ENCODE measurements around the gene PWWP2B.

PWWP2B gene

GRCh38 chr10:132439025-132439388 lies 42.0 kb downstream of the PWWP2B start:
- no peaks in the 10 kb centered on the region for H3K9me3 Mint-ChIP-seq
- no peak overlapping the region for H3K27ac Mint-ChIP-seq
- H3K4me1 Mint-ChIP-seq: peaks cover 7% of the 10 kb centered on the region
- H3K36me3 Mint-ChIP-seq (ENCODE audit: low read depth): no peaks in the 10 kb centered on the region
- no peak overlapping the region for H3K4me3 Mint-ChIP-seq
- no peak for DNase-seq
- no peaks in the 10 kb centered on the region for H3K27me3 Mint-ChIP-seq
- no peak for ATAC-seq

- no peak overlapping the region for H3K4me3 Mint-ChIP-seq
- no peak overlapping the region for H3K27ac Mint-ChIP-seq
- H3K9me3 Mint-ChIP-seq: no peaks in the 10 kb centered on the region
- ATAC-seq (no peak), DNase-seq (no peak)
- H3K36me3 Mint-ChIP-seq (ENCODE audit: low read depth): no peaks in the 10 kb centered on the region
- peaks cover 6% of the 10 kb centered on the region for H3K4me1 Mint-ChIP-seq
- no peaks in the 10 kb centered on the region for H3K27me3 Mint-ChIP-seq
Observed at GRCh38 chr10:132439424-132440163, 42.6 kb downstream of the PWWP2B start.

- Mint-ChIP-seq H3K9me3 (no peaks in the 10 kb centered on the region), H3K27ac (no peak overlapping the region)
Observed at GRCh38 chr10:132440791-132441565, 44.0 kb downstream of the PWWP2B start.

GRCh38 chr10:132441818-132442524 lies 45.0 kb downstream of the PWWP2B start:
- Mint-ChIP-seq H3K36me3 (ENCODE audit: low read depth) (no peaks in the 10 kb centered on the region), H3K9me3 (no peaks in the 10 kb centered on the region), H3K27me3 (no peaks in the 10 kb centered on the region), H3K4me3 (no peak overlapping the region), H3K4me1 (peaks cover 17% of the 10 kb centered on the region), H3K27ac (no peak overlapping the region)
- ATAC-seq: no peak
- DNase-seq: no peak

More at GRCh38 chr10:132440791-132441565, 44.0 kb downstream of the PWWP2B start:
- DNase-seq: no peak
- H3K36me3 Mint-ChIP-seq (ENCODE audit: low read depth): no peaks in the 10 kb centered on the region
- no peaks in the 10 kb centered on the region for H3K27me3 Mint-ChIP-seq
- H3K4me1 Mint-ChIP-seq: peaks cover 10% of the 10 kb centered on the region
- H3K4me3 Mint-ChIP-seq: no peak overlapping the region
- ATAC-seq: no peak

GRCh38 chr10:132442636-132443035 lies 45.6 kb downstream of the PWWP2B start:
- no peak overlapping the region for H3K4me3 Mint-ChIP-seq
- H3K4me1 Mint-ChIP-seq: peaks cover 21% of the 10 kb centered on the region
- H3K36me3 Mint-ChIP-seq (ENCODE audit: low read depth): no peaks in the 10 kb centered on the region
- ATAC-seq (no peak), DNase-seq (no peak)
- H3K9me3 Mint-ChIP-seq: no peaks in the 10 kb centered on the region
- H3K27ac Mint-ChIP-seq: no peak overlapping the region
- H3K27me3 Mint-ChIP-seq: no peaks in the 10 kb centered on the region

GRCh38 chr10:132443605-132443982 lies 46.6 kb downstream of the PWWP2B start:
- peak; percentile 38 for ATAC-seq
- H3K36me3 Mint-ChIP-seq (ENCODE audit: low read depth): no peaks in the 10 kb centered on the region
- peaks cover 27% of the 10 kb centered on the region for H3K4me1 Mint-ChIP-seq

GRCh38 chr10:132443983-132444876 lies 47.2 kb downstream of the PWWP2B start:
- no peaks in the 10 kb centered on the region for H3K9me3 Mint-ChIP-seq
- H3K4me3 Mint-ChIP-seq: no peak overlapping the region
- ATAC-seq: no peak
- no peak for DNase-seq
- H3K27ac Mint-ChIP-seq: peak overlapping the region; percentile 31
- H3K27me3 Mint-ChIP-seq: no peaks in the 10 kb centered on the region
- H3K4me1 Mint-ChIP-seq: peaks cover 27% of the 10 kb centered on the region
- no peaks in the 10 kb centered on the region for H3K36me3 Mint-ChIP-seq (ENCODE audit: low read depth)

More at GRCh38 chr10:132443605-132443982, 46.6 kb downstream of the PWWP2B start:
- Mint-ChIP-seq H3K4me3 (no peak overlapping the region), H3K27me3 (no peaks in the 10 kb centered on the region), H3K9me3 (no peaks in the 10 kb centered on the region), H3K27ac (no peak overlapping the region)
- DNase-seq: peak; percentile 79

- Mint-ChIP-seq H3K27ac (no peak overlapping the region), H3K36me3 (ENCODE audit: low read depth) (no peaks in the 10 kb centered on the region), H3K27me3 (no peaks in the 10 kb centered on the region), H3K4me3 (no peak overlapping the region), H3K9me3 (no peaks in the 10 kb centered on the region), H3K4me1 (peaks cover 28% of the 10 kb centered on the region)
- ATAC-seq: no peak
- DNase-seq: no peak
Observed at GRCh38 chr10:132444877-132445351, 47.9 kb downstream of the PWWP2B start.

GRCh38 chr10:132445516-132446194 lies 48.7 kb downstream of the PWWP2B start:
- ATAC-seq: no peak
- H3K36me3 Mint-ChIP-seq (ENCODE audit: low read depth): no peaks in the 10 kb centered on the region
- no peaks in the 10 kb centered on the region for H3K27me3 Mint-ChIP-seq
- no peak overlapping the region for H3K4me3 Mint-ChIP-seq
- no peak for DNase-seq
- no peaks in the 10 kb centered on the region for H3K9me3 Mint-ChIP-seq
- H3K27ac Mint-ChIP-seq: peak overlapping the region; percentile 13
- peaks cover 30% of the 10 kb centered on the region for H3K4me1 Mint-ChIP-seq

- Mint-ChIP-seq H3K27me3 (no peaks in the 10 kb centered on the region), H3K4me3 (peak overlapping the region; percentile 82), H3K36me3 (ENCODE audit: low read depth) (no peaks in the 10 kb centered on the region), H3K27ac (peak overlapping the region; percentile 98), H3K9me3 (no peaks in the 10 kb centered on the region), H3K4me1 (peaks cover 30% of the 10 kb centered on the region)
- no peak for ATAC-seq
- DNase-seq: no peak
Observed at GRCh38 chr10:132446195-132446581, 49.2 kb downstream of the PWWP2B start.

- peak overlapping the region; percentile 82 for H3K4me3 Mint-ChIP-seq
- H3K4me1 Mint-ChIP-seq: peaks cover 36% of the 10 kb centered on the region
- H3K36me3 Mint-ChIP-seq (ENCODE audit: low read depth): no peaks in the 10 kb centered on the region
- H3K9me3 Mint-ChIP-seq: no peaks in the 10 kb centered on the region
- DNase-seq: peak; percentile 82
- peak overlapping the region; percentile 98 for H3K27ac Mint-ChIP-seq
- ATAC-seq: peak; percentile 75
- H3K27me3 Mint-ChIP-seq: no peaks in the 10 kb centered on the region
Observed at GRCh38 chr10:132446661-132447445, 49.9 kb downstream of the PWWP2B start.

GRCh38 chr10:132447446-132448247 lies 50.6 kb downstream of the PWWP2B start:
- Mint-ChIP-seq H3K4me1 (peaks cover 39% of the 10 kb centered on the region), H3K9me3 (no peaks in the 10 kb centered on the region), H3K4me3 (peak overlapping the region; percentile 82), H3K27ac (peak overlapping the region; percentile 98), H3K36me3 (ENCODE audit: low read depth) (no peaks in the 10 kb centered on the region), H3K27me3 (no peaks in the 10 kb centered on the region)
- DNase-seq (peak; percentile 82), ATAC-seq (peak; percentile 60)

All from activated naive CD8-positive, alpha-beta T cell treated with anti-CD3 and anti-CD28 coated beads, Interleukin-2, amount 50 U/mL, for 24 hours (primary cell).